SK-N-MC (cell line): ENCODE data around the gene CHID1.

Experiments used
- DNase-seq: peaks from one replicate; pipeline ENCODE4 v3.0.0-alpha.2; 2011; ENCODE audit warnings: low read depth, low spot score
- H3K27ac ChIP-seq: fragments of 200-600 bp; sonication (generic); 2 replicates; pipeline ENCODE4 v1.5.1; 2016; ENCODE audit warnings: mixed run types
- H3K36me3 ChIP-seq: fragments of 200-600 bp; sonication (generic); 2 replicates; pipeline ENCODE4 v1.6.1; 2017; ENCODE audit warnings: antibody characterized with exemption, low read length, mixed read lengths; ENCODE audit not compliant: insufficient read depth
- H3K4me3 ChIP-seq: fragments of 200-600 bp; sonication (generic); 2 replicates; pipeline ENCODE4 v1.5.1; 2016
- H3K9ac ChIP-seq: fragments of 200-600 bp; sonication (generic); 2 replicates; pipeline ENCODE4 v1.8.0; 2017; ENCODE audit warnings: mixed run types, mixed read lengths; ENCODE audit not compliant: insufficient read length
- H3K9me3 ChIP-seq: fragments of 200-600 bp; sonication (generic); 2 replicates; pipeline ENCODE4 v1.6.1; 2017; ENCODE audit warnings: low read depth, mild to moderate bottlenecking, antibody characterized with exemption, low read length, moderate library complexity, mixed read lengths
- EZH2 ChIP-seq: fragments of 200-600 bp; sonication (generic); IDR thresholded peaks from one replicate; pipeline ENCODE4 v1.6.1; 2017; ENCODE audit warnings: antibody characterized with exemption
- FOXP2 ChIP-seq: optimal IDR thresholded peaks from 2 replicates; pipeline ENCODE3; 2011; ENCODE audit warnings: mild to moderate bottlenecking, moderate library complexity; ENCODE audit not compliant: insufficient read depth; ENCODE audit errors: extremely low read length, control extremely low read depth
- POLR2AphosphoS5 ChIP-seq: IDR thresholded peaks from 2 replicates; pipeline ENCODE4 v1.6.1; 2012; ENCODE audit warnings: mild to moderate bottlenecking, low read depth, low read length, borderline replicate concordance

The CHID1 gene

DNA sequence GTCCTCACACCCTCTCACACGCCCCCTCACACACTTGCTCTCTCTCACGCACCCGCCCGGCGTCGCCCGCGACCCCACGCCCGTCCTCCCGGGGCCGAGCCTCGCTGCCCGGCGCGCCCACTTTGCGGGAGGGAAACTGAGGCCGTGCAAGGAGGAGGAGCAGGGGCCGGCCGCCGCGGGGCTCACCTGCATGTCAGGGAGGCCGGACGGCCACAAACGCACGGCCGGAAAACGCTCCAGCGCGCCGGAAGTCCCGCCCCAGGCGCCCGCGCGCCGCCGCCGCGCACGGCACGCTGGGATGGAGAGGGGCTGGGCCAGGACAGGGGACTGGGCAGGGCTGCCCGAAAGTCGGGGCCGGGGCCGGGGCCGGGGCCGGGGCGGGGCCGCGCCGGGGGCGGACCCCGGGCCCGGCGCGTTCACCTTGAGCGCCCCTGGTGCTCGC lies at the start of gene CHID1:
CHID1 (minus strand) TSS at position 222 of the 442 bp plus-strand sequence. CDS start 5,994 bp downstream, outside the sequence.
- peaks cover 2% of the 10 kb centered on the region; the same call in 1 of the 2 replicates for H3K36me3 ChIP-seq
- no peak for DNase-seq
- TF ChIP-seq POLR2AphosphoS5: peak; percentile 82
- TF ChIP-seq FOXP2: no peak
- peak within 1 kb of the TSS; percentile 89 for H3K9ac ChIP-seq
- no peaks in the 10 kb centered on the region for H3K9me3 ChIP-seq
- H3K27ac ChIP-seq: peak within 1 kb of the TSS; percentile 54; the same call in 1 of the 2 replicates
- H3K4me3 ChIP-seq: peak within 1 kb of the TSS; percentile 83

DNA sequence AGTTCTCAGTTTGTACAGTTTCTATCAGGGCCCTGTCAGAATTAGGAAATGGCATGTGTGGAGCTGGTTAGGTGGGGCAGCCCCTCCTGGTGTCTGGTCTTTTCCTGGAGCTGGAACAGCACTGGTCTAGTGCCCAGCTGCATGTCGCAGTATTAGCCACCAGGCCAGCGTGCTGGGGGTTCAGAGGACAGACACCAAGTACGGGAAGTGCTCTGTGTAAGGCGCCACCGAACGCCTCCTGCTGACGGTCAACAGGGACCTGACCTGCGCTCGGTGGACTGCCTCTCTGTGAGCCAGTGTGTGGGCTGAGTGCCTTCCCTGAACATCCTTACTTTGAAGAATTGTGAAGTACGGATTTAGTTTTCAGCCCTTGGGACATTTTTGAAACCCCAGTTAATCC lies 49.0 kb upstream of the CHID1 start:
- Histone ChIP-seq H3K36me3 (peaks cover 70% of the 10 kb centered on the region), H3K9ac (no peak overlapping the region), H3K27ac (no peak overlapping the region), H3K9me3 (no peaks in the 10 kb centered on the region), H3K4me3 (no peak overlapping the region)
- TF ChIP-seq FOXP2 (no peak), EZH2 (no peak), POLR2AphosphoS5 (no peak)
- DNase-seq: no peak

DNA sequence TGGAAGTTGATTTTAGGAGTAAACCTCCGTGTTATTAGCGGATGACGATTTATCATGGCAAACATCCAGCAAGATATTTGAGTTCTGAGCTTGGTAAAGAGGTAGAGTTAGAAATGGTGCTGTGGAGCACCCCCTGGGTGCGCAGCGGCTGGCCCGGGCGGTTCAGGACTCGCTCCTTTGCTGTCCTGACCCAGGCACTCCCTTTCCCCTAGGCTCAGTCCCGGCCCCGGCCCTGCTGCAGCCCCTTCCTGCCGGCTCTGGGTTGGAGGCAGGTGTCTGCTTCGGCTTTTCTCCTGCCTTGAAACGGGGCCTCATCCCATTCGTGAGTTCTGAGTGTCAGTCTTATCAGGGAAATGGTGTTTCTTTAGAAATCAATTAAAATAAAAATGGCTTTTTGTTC lies 48.4 kb upstream of the CHID1 start:
- no peak overlapping the region for H3K9ac ChIP-seq
- H3K36me3 ChIP-seq: peaks cover 65% of the 10 kb centered on the region
- H3K27ac ChIP-seq: no peak overlapping the region
- H3K9me3 ChIP-seq: no peaks in the 10 kb centered on the region
- no peak overlapping the region for H3K4me3 ChIP-seq
- TF ChIP-seq POLR2AphosphoS5 (no peak), EZH2 (no peak), FOXP2 (no peak)
- DNase-seq: no peak

DNA sequence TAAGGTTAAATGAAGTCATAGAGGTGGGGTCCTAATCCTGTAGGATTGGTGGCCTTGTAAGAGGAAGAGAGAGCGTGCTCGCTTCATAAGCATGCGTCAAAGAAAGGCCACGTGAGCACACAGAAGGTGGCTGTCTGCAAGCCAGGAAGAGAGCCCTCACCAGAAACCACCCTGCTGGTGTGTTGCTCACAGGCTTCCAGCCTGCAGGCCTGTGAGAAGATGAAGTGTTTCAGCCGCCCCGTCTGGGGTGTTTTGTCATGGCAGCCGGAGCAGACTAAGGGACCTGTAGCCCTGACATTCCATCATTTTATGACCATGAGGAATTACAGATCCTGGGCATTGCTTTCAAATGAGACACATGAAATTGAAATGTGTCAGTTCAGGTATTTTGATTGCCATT lies 47.5 kb upstream of the CHID1 start:
- Histone ChIP-seq H3K9me3 (no peaks in the 10 kb centered on the region), H3K27ac (no peak overlapping the region), H3K4me3 (no peak overlapping the region), H3K9ac (no peak overlapping the region), H3K36me3 (peaks cover 55% of the 10 kb centered on the region)
- no peak for TF ChIP-seq FOXP2
- TF ChIP-seq POLR2AphosphoS5: no peak
- no peak for DNase-seq

DNA sequence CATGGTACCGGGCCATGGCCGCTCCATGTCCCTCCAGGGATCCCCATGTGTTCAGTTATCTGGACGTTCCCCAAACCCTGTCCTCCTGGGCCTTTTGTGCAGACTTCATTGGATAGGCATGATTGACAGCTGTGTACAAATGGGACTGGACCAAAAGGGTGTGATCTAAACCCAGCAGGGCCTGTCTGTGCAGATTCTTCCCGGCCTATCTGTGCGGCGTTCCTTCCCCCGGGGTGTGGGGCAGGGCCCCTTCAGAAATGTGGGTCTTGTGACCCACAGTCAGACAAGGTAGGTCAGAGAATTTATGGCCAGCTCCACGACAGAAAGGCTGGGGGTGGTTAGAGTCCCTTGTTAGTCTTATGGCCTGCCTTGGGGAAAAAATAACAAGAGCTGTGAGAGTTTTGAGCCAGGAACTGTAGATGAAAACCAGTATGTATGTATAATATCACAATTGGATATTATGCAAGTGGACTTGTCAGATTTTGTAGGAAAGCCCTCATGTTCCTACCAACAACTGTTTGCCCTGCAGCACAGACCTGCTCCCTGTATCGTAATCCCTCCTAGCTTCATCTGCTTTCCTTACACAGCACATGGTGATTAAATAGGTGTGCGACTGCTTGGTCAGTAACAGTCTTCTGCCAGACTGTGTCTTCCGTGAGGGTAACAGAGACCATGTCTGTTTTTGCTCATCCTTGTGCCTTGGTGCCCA lies 46.8 kb upstream of the CHID1 start:
- no peak overlapping the region for H3K9ac ChIP-seq
- no peak for DNase-seq
- H3K36me3 ChIP-seq: peaks cover 49% of the 10 kb centered on the region
- H3K27ac ChIP-seq: no peak overlapping the region
- H3K9me3 ChIP-seq: no peaks in the 10 kb centered on the region
- no peak for TF ChIP-seq FOXP2
- TF ChIP-seq POLR2AphosphoS5: no peak
- no peak for TF ChIP-seq EZH2
- H3K4me3 ChIP-seq: no peak overlapping the region

DNA sequence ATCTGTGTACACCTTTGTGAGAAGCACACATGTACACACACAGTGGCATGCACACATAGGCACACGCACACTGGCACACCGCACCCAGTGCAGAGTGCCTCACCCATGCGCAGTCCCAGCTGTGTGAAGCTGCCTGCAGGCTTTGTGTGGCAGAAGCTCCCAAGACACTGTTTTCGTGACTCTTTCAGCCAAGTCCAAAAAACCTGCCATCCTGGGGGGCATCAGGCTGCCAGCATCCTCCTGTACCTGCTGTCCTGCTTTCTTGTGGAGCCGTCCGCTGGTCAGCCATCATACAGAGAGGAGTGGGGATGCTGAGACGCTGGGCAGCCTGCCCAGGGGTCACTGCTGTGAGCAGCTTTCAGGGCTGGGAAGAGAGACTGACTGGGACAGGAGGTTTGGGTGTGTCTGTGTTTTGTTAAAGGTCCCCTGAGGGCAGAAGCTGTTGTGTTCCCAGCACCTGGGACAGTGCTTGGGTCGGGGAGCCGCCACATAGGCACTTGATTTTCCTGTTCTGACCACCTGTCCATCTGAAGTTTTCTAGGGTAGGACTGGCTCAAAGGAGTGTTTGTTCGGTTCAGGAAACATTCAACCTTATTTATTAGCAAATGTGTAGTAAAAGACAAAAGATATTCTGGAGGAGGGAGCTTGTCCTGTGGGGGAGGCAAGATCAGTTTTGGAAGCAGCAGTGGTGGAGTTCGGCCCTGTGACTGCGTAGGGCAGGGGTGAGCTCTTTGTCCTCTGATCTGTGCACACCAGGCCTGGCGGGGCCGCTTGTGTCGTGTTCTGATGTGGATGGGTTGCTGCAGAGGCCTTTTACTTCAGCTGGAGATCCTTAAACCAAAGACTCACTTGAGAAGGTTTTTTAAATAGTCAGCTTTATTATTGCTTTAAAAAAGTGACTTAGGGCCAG lies 44.8 kb upstream of the CHID1 start:
- H3K4me3 ChIP-seq: no peak overlapping the region
- TF ChIP-seq FOXP2 (no peak), EZH2 (no peak), POLR2AphosphoS5 (no peak)
- H3K9ac ChIP-seq: no peak overlapping the region
- no peak overlapping the region; the same call in 1 of the 2 replicates for H3K27ac ChIP-seq
- no peaks in the 10 kb centered on the region for H3K9me3 ChIP-seq
- no peak for DNase-seq
- H3K36me3 ChIP-seq: peaks cover 37% of the 10 kb centered on the region

DNA sequence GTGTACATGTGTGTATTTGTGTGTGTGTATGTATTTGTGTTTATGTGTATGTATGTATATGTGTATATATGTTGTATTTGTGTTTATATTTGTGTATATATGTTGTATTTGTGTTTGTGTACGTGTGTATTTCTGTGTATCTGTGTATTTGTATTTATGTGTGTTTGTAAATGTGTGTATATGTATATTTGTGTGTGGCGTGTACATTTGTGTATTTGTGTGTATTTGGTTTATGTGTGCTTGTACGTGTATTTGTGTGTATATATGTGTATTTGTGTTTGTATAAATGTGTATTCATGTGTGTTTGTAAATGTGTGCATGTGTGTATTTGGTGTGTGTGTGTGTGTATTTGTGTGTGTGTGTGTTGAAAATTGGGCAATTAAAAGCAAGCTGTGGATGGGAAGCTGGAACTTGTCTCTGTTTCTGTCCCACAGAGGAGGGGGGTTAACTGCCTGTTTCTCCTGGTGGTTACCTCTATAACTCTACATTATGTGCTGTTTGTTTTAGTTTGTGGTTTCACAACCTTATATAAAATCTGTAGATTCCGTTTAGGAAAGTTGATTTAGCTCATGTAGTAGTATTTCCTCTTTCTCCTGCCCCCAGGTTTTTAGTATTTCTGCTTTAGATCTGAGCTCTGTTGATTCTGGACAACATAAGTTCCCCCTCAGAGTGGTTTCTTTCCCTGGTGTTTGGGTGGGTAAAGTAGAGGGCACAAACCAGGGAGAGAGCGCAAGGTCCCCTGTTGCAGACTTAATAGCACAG lies 44.0 kb upstream of the CHID1 start:
- Histone ChIP-seq H3K9ac (no peak overlapping the region), H3K36me3 (peaks cover 37% of the 10 kb centered on the region), H3K9me3 (no peaks in the 10 kb centered on the region), H3K27ac (peak overlapping the region; percentile 7; the same call in 1 of the 2 replicates), H3K4me3 (no peak overlapping the region)
- TF ChIP-seq FOXP2: no peak
- TF ChIP-seq POLR2AphosphoS5: no peak
- TF ChIP-seq EZH2: no peak
- no peak for DNase-seq

DNA sequence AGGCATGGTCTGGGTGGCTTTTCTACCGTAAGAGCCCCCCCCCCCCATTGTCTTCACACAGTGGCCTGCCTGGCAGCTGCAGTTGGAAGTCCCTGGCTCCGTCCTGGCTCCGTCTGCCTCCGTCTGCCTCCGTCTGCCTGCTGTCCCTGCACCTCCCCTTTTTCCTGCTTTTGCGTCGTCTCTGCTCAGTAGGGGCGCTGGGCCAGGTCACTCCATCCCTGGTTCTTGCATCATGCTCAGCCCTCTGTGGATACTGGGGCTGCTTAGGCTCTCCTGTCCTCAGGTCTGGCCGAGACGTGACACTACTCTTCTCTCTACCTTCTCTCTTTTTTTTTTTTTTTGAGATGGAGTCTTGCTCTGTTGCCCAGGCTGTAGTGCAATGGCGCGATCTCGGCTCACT lies 42.9 kb upstream of the CHID1 start:
- TF ChIP-seq FOXP2 (no peak), EZH2 (no peak), POLR2AphosphoS5 (no peak)
- Histone ChIP-seq H3K9ac (no peak overlapping the region), H3K36me3 (peaks cover 35% of the 10 kb centered on the region), H3K4me3 (no peak overlapping the region), H3K9me3 (no peaks in the 10 kb centered on the region), H3K27ac (no peak overlapping the region)
- DNase-seq: no peak
